Spleen (tissue), 11 donors: Measurements from ENCODE around the gene SNPH. TPM values are rescaled to one million over a fixed set of nuclear protein-coding genes. Genes with fewer than 3 reads are reported as not detected.

ENCODE experiments used
- DNase-seq: peaks from one replicate; pipeline ENCODE4 v3.0.0-alpha.2; 2020
- H3K27ac ChIP-seq, 8 donors: fragments of 200-600 bp; sonication (generic) in 7 of 8; 1 replicate in 4 of 8; 2 replicates in 4 of 8; pipeline versions ENCODE4 v1.5.0 to v1.8.0; 2016 to 2021; ENCODE audit warnings: inconsistent platforms in 4 of 8, mild to moderate bottlenecking in 4 of 8, moderate library complexity in 1 of 8
- H3K27me3 ChIP-seq, 7 donors: fragments of 200-600 bp; sonication (generic) in 6 of 7; replicated peaks in 1 of 7; 1 replicate in 4 of 7; 2 replicates in 3 of 7; pipeline versions ENCODE4 v1.5.0 to v1.8.0; 2016 to 2021; ENCODE audit warnings: inconsistent platforms in 3 of 7, mild to moderate bottlenecking in 1 of 7
- H3K36me3 ChIP-seq, 6 donors: fragments of 200-600 bp; sonication (generic) in 5 of 6; 1 replicate in 4 of 6; 2 replicates in 2 of 6; pipeline versions ENCODE4 v1.5.0 to v1.8.0; 2016 to 2021; ENCODE audit warnings: inconsistent platforms in 2 of 6
- H3K4me1 ChIP-seq, 6 donors: fragments of 200-600 bp; sonication (generic) in 5 of 6; 1 replicate in 3 of 6; 2 replicates in 3 of 6; pipeline versions ENCODE4 v1.5.0 to v1.8.0; 2016 to 2021; ENCODE audit warnings: inconsistent platforms in 3 of 6
- H3K4me3 ChIP-seq, 8 donors: fragments of 200-600 bp; sonication (generic) in 7 of 8; 1 replicate in 4 of 8; 2 replicates in 4 of 8; pipeline versions ENCODE4 v1.5.0 to v1.8.0; 2016 to 2021; ENCODE audit warnings: inconsistent platforms in 4 of 8, mild to moderate bottlenecking in 4 of 8, moderate library complexity in 2 of 8
- H3K9me3 ChIP-seq, 8 donors: fragments of 200-600 bp; sonication (generic) in 7 of 8; 1 replicate in 4 of 8; 2 replicates in 4 of 8; pipeline versions ENCODE4 v1.5.0 to v1.8.0; 2016 to 2021; ENCODE audit warnings: inconsistent platforms in 4 of 8
- POLR2A ChIP-seq, 3 donors: fragments of 450-650 bp; IDR thresholded peaks; one replicate each; pipeline ENCODE4 v1.5.1; 2017; ENCODE audit warnings: antibody characterized with exemption in 3 of 3, mild to moderate bottlenecking in 1 of 3
- POLR2AphosphoS5 ChIP-seq, 3 donors: sonication (generic); formaldehyde crosslinking; IDR thresholded peaks; one replicate each; pipeline ENCODE4 v1.5.1; 2017; ENCODE audit warnings: antibody characterized with exemption in 3 of 3
- WGBS, 5 donors: extraction: QIAGEN DNeasy Blood & Tissue Kit in 3 of 5; methylation state at CpG; one replicate each; pipeline versions ENCODE4 v1.1.5 to v1.1.7; 2013 to 2018; 5-methylcytosine and 5-hydroxymethylcytosine counted together
- intact Hi-C: fragments of 100-400 bp; cut with DNase I; formaldehyde crosslinking; loops from one replicate; pipeline ENCODE4 v1.15.0; 2023; ENCODE audit warnings: low total_unique reads
- polyA plus RNA-seq, 3 donors: library from polyadenylated mRNA; stranded (reverse); fragments of 200-250 nt; gene quantifications; one replicate each; pipeline ENCODE4 v1.2.1, GENCODE V29; 2013
- total RNA-seq, 7 donors: library from RNA; depleted of rRNA in 3 of 7; stranded (reverse); fragments of >200 nt in 3 of 7; fragmentation: NEBNext Ultra II Directional in 4 of 7; extraction: Animal tissue kit (Norgen Biotek cat#: 25700) in 4 of 7; gene quantifications; one replicate each; pipeline versions ENCODE4 v1.1.0 to v1.2.1, GENCODE V29; 2016 to 2021
- TF ChIP-seq, protein P1 (sequence below), 11 experiments: fragments of 200-600 bp in 7 of 11; fragments of 450-650 bp in 4 of 11; sonication (generic) in 4 of 11; IDR thresholded peaks in 8 of 11; conservative IDR thresholded peaks in 3 of 11; 1 replicate in 7 of 11; 2 replicates in 4 of 11; pipeline versions ENCODE4 v1.4.0 to v1.8.0; 2016 to 2021; ENCODE audit warnings: antibody characterized with exemption in 11 of 11, inconsistent platforms in 4 of 11, mild to moderate bottlenecking in 1 of 11
- donor health status: healthy with polysubstance abuse.
- donor health status: DM: no; HTN: no; CAD: no; lungs with moderate emphysema.
- donor health status: DM: no; HTN: no; CAD: no.
- donor health status: Bipolar disorder and iron deficiency.
- donor health status: healthy.
- donor health status: DM: no; HTN: no; CAD: no.
- donor health status: DM: yes; HTN: yes; CAD: no.

The SNPH gene
- total and polyA plus RNA-seq, 10 donors = 0.58 to 3.5 (median 2.0) TPM

DNA sequence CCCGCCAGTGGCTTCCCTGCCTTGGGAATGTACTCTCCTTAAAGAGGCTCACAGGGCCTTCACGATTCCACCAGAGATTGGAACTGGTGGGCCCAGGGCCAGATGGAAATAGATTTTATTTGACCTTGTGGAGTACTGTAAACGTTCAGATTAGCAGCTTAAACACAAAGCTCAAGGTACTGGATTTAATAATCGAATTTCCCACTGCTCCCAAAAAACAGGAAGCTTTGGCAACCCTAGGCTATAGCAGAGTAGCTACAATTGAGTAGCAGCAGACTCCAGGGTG lies 55.5 kb downstream of the SNPH start:
- Histone ChIP-seq H3K27me3 (no peaks in the 10 kb centered on the region), H3K27ac (peak overlapping the region in 2 of 8 donors; percentile 94 to 99), H3K36me3 (no peaks in the 10 kb centered on the region), H3K9me3 (no peaks in the 10 kb centered on the region), H3K4me1 (peaks cover 16 to 50% (median 31%) of the 10 kb centered on the region in 6 donors), H3K4me3 (no peak overlapping the region)
- TF ChIP-seq, protein P1, sequence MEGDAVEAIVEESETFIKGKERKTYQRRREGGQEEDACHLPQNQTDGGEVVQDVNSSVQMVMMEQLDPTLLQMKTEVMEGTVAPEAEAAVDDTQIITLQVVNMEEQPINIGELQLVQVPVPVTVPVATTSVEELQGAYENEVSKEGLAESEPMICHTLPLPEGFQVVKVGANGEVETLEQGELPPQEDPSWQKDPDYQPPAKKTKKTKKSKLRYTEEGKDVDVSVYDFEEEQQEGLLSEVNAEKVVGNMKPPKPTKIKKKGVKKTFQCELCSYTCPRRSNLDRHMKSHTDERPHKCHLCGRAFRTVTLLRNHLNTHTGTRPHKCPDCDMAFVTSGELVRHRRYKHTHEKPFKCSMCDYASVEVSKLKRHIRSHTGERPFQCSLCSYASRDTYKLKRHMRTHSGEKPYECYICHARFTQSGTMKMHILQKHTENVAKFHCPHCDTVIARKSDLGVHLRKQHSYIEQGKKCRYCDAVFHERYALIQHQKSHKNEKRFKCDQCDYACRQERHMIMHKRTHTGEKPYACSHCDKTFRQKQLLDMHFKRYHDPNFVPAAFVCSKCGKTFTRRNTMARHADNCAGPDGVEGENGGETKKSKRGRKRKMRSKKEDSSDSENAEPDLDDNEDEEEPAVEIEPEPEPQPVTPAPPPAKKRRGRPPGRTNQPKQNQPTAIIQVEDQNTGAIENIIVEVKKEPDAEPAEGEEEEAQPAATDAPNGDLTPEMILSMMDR (IDR thresholded peaks at IDR 0.05 in 8 of 11, conservative IDR thresholded peaks at IDR 0.05 in 3 of 11) = no peak
- intact Hi-C loops = no loop called here
- DNase-seq = no peak
- 62 to 70% (median 67%) methylated on average over 4 of the region's 4 CpGs for WGBS, 5 donors

DNA sequence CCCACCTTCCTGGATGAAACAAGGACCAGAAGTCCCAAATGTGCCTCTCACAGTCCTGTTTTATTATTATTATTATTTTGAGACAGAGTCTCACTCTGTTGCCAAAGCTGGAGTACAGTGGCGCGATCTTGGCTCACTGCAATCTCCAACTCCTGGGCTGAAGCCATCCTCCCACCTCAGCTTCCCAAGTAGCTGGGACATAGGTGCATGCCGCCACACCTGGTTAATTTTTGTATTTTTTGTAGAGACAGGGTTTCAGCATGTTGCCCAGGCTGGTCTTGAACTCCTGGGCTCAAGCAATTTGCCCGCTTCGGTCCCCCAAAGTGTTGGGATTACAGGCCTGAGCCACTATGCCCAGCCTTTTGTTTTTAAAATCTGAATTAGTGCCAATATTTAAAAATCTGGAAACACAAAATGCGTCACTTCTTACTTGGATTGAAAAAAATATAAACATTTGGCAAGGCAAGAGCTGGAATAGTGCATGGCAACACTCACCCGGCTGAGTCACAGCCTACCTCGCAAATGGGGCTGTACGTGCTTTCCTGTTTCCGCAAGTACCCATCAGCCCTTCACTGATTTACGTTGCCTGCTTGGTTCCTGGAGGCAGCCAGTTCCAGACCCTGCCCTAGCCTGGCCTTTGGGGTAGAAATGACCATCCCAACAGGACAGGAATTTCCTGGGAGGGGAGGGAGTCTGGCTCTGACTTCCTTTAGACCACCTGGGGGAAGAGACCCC lies 56.6 kb downstream of the SNPH start:
- 60 to 71% (median 64%) methylated on average over 11 of the region's 11 CpGs for WGBS, 5 donors
- H3K27ac ChIP-seq = peak overlapping the region in 7 of 8 donors; percentile 47 to 99 (median 77)

DNA sequence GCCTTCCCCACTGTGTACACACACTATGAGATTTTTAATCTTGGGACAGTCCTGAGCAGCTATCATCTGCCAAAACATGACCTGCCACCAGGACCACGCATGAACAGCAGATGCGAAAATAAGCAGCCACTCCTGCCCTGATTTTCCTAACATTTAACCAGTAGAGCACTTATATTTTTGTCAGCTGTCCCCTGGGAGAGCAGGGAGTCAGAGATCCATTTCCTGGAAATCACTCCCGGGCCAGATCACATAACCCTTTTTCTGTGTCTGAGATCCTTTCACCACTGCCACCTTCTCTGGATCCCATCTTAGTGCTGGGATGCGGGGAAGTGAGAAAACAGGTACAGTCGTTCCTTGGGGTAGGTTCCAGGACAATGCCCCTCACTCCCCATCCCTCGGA lies 57.2 kb downstream of the SNPH start:
- Histone ChIP-seq H3K4me3 (no peak overlapping the region), H3K27ac (peak overlapping the region in 7 of 8 donors; percentile 47 to 99 (median 77)), H3K9me3 (no peaks in the 10 kb centered on the region), H3K4me1 (peaks cover 25 to 59% (median 45%) of the 10 kb centered on the region in 6 donors), H3K27me3 (no peaks in the 10 kb centered on the region), H3K36me3 (no peaks in the 10 kb centered on the region)
- intact Hi-C loops = no loop called here
- no peak for DNase-seq
- WGBS, 5 donors = 61 to 83% (median 68%) methylated on average over 6 of the region's 6 CpGs
- TF ChIP-seq, protein P1 (IDR thresholded peaks at IDR 0.05 in 8 of 11, conservative IDR thresholded peaks at IDR 0.05 in 3 of 11) = no peak
- TF ChIP-seq POLR2AphosphoS5 (IDR thresholded peaks at IDR 0.05) (no peak), POLR2A (IDR thresholded peaks at IDR 0.05) (no peak)

More for the DNA sequence above, 56.6 kb downstream of the SNPH start:
- no peaks in the 10 kb centered on the region for H3K27me3 ChIP-seq
- peak; percentile 70 for DNase-seq
- H3K4me3 ChIP-seq = no peak overlapping the region
- no peaks in the 10 kb centered on the region for H3K36me3 ChIP-seq
- intact Hi-C loops = no loop called here
- TF ChIP-seq, protein P1 (IDR thresholded peaks at IDR 0.05 in 8 of 11, conservative IDR thresholded peaks at IDR 0.05 in 3 of 11) = no peak
- TF ChIP-seq POLR2AphosphoS5 (IDR thresholded peaks at IDR 0.05) (peak in 2 of 3 donors; percentile 54 to 73), POLR2A (IDR thresholded peaks at IDR 0.05) (no peak)
- peaks cover 25 to 57% (median 40%) of the 10 kb centered on the region in 6 donors for H3K4me1 ChIP-seq
- H3K9me3 ChIP-seq = no peaks in the 10 kb centered on the region

DNA sequence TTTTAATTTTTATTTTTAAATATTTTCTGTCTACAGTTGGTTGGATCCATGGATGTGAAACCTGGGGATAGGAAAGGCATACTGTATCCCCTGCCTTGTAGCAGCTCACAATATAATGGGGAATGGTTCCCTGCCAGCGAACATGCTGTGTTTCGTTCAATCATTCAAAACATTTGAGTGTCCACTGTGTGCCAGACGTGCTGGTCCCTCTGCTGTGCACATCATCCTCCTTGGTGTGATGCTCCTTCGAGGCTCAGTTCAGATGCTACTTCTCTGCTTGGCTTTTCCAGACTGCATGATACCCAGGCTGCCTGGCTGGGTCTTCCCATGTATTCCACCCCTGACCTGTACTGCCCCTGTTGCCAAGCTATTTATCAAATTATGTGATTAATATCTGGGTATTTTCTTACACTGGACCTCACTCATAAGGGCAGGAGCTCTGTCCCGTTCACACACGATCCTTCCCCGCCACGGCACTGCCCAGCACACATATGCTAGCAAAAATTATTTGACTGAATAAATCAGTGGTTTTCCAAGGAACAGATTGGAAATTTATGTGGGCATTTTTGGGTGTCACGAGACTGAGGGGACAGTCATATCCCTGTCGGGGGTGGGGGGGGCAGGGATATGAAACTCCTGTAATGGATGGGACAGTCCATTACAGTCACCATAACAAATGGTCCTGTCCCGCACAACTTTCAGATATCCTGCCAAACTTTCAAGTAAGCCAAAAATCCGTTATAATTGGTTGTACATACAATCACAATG lies 57.9 kb downstream of the SNPH start:
- peaks cover 0 to 8% (median 0%) of the 10 kb centered on the region in 6 donors for H3K36me3 ChIP-seq
- intact Hi-C loops = no loop called here
- peak overlapping the region in 1 of 8 donors; percentile 72 for H3K4me3 ChIP-seq
- H3K9me3 ChIP-seq = no peaks in the 10 kb centered on the region
- TF ChIP-seq POLR2AphosphoS5 (IDR thresholded peaks at IDR 0.05) (no peak), POLR2A (IDR thresholded peaks at IDR 0.05) (no peak)
- H3K27me3 ChIP-seq = no peaks in the 10 kb centered on the region
- 81 to 89% (median 86%) methylated on average over 12 of the region's 12 CpGs for WGBS, 5 donors
- DNase-seq = peak; percentile 64
- peaks cover 28 to 66% (median 53%) of the 10 kb centered on the region in 6 donors for H3K4me1 ChIP-seq
- H3K27ac ChIP-seq = peak overlapping the region in 7 of 8 donors; percentile 94 to 99 (median 97)
